H1 (cell line): ENCODE measurements around the gene ASIC1. TPM values are rescaled to one million over a fixed set of nuclear protein-coding genes. Genes with fewer than 3 reads are reported as not detected.

Experiments
- CHD1 ChIP-seq: IDR thresholded peaks from 2 replicates; pipeline ENCODE4 v1.6.1; 2012; ENCODE audit warnings: low read depth, low read length, improper control_type of control experiment
- CTCF ChIP-seq, 3 experiments: IDR thresholded peaks; 1 replicate in 2 of 3; 2 replicates in 1 of 3; pipeline versions ENCODE4 v1.5.1 to v1.6.1; 2011; ENCODE audit warnings: low read length in 3 of 3, mild to moderate bottlenecking in 3 of 3, inconsistent platforms in 2 of 3, low read depth in 1 of 3, moderate library complexity in 1 of 3; ENCODE audit not compliant: insufficient read depth in 1 of 3; ENCODE audit errors: control extremely low read depth in 1 of 3
- NANOG ChIP-seq: IDR thresholded peaks from 2 replicates; pipeline ENCODE4 v1.6.1; 2011; ENCODE audit warnings: low read length, low read depth, mild to moderate bottlenecking, inconsistent platforms; ENCODE audit not compliant: insufficient read depth, poor library complexity, severe bottlenecking
- polyA plus RNA-seq, 7 experiments: library from polyadenylated mRNA; depleted of rRNA in 3 of 7; stranded (reverse) in 5 of 7; unstranded in 2 of 7; fragments of >200 nt in 5 of 7; fragments of 200-250 nt in 2 of 7; gene quantifications; 1 replicate in 5 of 7; 2 replicates in 1 of 7; 4 replicates in 1 of 7; pipeline versions ENCODE4 v1.2.1 to v1.2.3, GENCODE V29; 2011 to 2013; ENCODE audit warnings: missing spikeins in 2 of 7, mixed read lengths in 2 of 7
- total RNA-seq: library from RNA; stranded (reverse); fragmentation: NEBNext Ultra II Directional; extraction: Animal tissue kit (Norgen Biotek cat#: 25700); gene quantifications from 2 replicates; pipeline ENCODE4 v1.2.1, GENCODE V29; 2021

Gene ASIC1
- total and polyA plus RNA-seq, 2 of the 8 experiments (the other 6 are each of a cell fraction or from before 2014, with no cell fraction given) = 2.4 to 4.4 TPM

DNA sequence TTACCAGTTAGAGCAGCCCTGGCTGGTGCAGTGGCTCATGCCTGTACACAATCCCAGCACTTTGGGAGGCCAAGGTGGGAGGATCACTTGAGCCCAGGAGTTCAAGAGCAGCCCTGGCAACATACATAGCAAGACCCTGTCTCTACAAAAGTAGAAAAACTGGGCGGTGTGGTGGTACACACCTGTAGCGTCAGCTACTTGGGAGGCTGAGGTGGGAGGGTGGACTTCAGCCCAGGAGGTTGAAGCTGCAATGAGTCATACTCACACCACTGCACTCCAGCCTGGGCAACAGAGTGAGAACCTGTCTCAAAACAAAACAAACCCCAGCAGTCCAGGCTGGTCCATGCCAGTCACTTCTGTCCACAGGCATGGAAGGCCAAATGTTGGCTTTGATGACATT lies 62.0 kb downstream of the ASIC1 start (continued):
- TF ChIP-seq CTCF (IDR thresholded peaks at IDR 0.05; ENCODE audit: control extremely low read depth in 1 of 3, insufficient read depth in 1 of 3, low read depth in 1 of 3, low read length in 3 of 3) (no peak), NANOG (no peak), CHD1 (no peak)
